RPMI7951 (cell line): ENCODE measurements around the gene TIMM50. TPM values are rescaled to one million over a fixed set of nuclear protein-coding genes. Genes with fewer than 3 reads are reported as not detected.
"Not testable (repeated sequence)": the region's sequence is repeated elsewhere in the genome, so short reads cannot be mapped to it uniquely, and the experiment has no call there.

Experiments
- DNase-seq: peaks from one replicate; pipeline ENCODE4 v3.0.0-alpha.2; 2012; ENCODE audit warnings: low read depth
- total RNA-seq: library from RNA; depleted of rRNA; stranded (reverse); fragments of >200 nt; shearing (Covaris generic); gene quantifications from 2 replicates; pipeline ENCODE4 v1.2.3, GENCODE V29; 2014

The TIMM50 gene
- total RNA-seq, 1 experiment from 2014 or later: 88.2 TPM

DNA sequence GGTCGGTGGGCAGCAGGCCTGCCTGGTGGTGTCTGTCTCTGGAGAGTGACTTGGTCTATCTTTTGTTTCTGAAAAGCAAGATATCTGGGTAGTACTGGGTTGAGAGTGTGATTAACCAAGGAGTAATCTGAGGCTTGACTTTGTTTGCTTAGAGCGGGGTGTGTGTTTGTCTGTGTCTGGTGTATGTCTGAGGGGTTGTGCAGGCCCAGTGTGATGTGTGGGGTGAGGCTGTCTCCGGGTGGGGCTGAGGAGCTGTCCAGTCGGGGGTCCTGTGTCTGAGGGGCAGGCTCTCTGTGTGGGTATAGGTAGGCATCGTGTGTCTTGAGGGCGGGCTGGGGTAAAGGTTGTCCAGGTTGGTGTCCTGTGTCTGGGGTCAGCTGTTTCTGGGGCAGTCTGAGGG lies 11.1 kb upstream of the TIMM50 start:
- no peak for DNase-seq

DNA sequence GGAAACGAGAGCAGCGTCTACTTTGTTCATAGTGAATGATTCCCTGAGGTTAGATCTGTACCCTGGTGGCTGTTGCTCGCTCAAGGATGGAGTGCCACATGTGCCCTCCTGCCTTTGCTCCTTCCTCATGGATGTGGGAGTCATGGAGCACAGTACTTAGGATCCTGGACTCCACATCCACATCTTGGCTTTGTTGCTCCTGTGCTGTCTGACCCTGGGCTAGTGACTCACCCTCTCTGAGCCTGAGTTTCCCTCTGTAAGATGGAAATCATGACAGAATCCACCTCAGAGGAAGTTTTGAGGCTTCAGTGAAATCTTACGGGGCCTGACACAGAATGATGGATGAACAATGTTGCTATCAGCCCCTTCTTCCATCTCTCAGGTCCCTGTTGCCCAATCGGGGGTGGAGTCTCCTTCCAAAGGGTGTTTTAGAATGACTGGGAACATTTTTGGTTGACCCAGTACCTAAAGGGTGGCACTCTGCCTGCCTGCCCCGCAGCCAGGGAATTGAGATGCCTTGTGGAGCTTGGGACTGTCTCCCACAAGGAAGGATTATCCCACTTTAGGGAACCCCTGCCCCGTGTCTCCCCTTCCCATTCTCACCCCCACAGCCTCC lies 9.8 kb upstream of the TIMM50 start:
- DNase-seq: no peak

DNA sequence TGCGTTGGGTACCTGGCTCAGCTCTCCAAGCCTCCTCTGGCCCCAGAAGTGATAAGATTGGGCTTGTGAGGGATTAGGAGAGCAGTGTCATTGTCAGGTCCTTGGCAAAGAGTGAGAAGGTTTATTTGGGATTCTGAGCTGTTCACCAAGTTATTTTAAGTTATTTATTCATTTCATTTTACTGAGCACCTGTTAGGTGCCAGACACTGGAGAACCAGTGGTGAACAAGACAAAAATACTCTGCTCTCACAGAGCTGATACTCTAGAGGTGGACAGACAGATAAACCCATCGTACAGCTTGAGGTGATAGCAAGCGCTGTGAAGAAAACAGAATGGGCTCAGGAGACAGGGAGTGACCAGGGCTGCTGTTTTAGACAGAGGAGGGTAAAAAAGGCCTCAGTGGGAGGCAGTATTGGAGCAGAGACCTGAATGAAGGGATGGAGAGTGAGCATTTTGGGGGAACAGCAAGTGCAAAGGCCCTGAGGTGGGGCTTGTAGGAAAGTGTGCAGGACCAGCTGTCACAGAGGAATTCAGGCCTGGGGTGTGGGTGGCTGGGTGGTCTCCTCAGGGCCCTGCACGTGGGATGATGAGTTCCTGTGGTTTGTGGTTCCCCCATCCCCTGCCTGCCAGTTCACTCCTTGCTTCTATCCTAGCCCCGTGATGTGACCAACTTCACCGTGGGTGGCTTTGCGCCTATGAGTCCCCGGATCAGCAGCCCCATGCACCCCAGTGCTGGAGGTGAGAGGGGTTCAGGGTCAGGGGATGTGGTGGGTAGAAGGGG lies 8.7 kb upstream of the TIMM50 start:
- no peak for DNase-seq

DNA sequence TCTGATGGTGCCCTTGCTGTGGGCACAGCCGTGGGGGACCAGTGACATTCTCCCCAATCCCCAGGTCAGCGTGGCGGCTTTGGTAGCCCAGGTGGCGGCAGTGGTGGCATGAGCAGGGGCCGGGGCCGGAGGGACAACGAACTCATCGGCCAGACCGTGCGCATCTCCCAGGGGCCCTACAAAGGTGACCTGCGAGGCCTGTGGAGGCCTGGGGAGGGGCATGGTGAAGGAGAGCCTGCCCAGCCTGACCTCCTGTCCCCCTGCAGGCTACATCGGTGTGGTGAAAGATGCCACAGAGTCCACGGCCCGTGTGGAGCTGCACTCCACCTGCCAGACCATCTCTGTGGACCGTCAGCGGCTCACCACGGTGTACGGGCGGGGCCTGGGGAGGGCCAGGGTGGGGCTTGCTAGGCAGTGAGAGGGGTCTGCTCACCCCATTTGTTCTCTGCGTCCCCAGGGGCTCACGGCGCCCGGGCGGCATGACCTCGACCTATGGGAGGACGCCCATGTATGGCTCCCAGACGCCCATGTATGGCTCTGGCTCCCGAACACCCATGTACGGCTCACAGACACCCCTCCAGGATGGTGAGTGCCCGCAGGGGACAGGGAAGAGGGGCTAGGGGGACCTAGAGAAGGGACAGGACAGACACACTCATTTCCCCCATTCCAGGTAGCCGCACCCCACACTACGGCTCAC lies 7.7 kb upstream of the TIMM50 start:
- DNase-seq: no peak

DNA sequence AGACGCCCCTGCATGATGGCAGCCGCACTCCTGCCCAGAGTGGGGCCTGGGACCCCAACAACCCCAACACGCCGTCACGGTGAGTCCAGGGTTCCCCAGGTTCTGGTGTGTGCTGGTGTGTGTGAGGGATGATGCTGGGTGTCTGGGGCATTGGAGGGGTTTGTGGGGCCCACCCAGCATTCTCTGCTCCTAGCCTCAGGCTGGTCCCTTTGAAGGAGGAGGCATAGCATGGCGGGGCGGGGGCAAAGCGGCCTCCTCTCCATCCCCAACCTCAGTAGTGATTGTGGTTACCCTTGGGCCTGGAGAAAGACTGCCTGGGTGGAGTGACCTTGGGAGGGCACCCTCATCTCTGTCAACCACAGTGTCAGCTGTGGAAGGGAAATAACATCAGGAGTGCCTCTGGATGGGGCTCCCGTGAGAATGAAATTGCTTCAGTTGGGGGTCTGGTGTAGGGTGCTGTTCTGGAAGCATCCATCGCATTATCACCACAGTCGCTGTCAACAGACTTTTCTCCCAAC lies 7.1 kb upstream of the TIMM50 start:
- DNase-seq: no peak

DNA sequence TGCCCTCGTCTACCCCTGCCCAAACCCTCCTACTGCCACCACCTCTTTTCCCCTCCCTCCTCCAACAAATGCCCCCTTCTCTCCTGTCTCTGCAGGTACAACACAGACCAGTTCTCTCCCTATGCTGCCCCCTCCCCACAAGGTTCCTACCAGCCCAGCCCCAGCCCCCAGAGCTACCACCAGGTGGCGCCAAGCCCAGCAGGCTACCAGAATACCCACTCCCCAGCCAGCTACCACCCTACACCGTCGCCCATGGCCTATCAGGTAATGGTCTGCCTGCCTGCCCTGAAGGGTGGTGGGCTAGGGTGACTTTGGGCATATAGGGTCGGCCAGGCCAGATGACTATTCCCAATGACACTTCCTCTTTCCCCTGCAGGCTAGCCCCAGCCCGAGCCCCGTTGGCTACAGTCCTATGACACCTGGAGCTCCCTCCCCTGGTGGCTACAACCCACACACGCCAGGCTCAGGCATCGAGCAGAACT lies 6.5 kb upstream of the TIMM50 start:
- DNase-seq: peak; percentile 28

DNA sequence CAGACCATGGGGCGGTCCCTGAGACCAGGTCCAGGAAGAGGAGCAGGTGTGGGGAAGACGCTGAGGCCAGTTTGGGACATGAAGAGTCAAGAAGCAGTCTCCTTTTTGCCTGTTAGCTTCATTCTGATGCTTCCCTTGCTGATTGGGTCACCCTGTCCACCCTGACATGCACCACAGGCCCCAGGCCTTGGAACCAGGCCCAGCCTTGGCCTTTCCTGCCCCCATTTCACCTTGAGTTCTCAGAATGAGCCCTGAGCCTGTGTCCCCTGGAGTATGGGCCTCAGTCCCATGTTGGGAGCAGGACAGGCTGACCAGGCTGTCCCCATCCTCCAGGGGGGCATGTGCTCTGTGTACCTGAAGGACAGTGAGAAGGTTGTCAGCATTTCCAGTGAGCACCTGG lies 4.9 kb upstream of the TIMM50 start:
- no peak for DNase-seq

DNA sequence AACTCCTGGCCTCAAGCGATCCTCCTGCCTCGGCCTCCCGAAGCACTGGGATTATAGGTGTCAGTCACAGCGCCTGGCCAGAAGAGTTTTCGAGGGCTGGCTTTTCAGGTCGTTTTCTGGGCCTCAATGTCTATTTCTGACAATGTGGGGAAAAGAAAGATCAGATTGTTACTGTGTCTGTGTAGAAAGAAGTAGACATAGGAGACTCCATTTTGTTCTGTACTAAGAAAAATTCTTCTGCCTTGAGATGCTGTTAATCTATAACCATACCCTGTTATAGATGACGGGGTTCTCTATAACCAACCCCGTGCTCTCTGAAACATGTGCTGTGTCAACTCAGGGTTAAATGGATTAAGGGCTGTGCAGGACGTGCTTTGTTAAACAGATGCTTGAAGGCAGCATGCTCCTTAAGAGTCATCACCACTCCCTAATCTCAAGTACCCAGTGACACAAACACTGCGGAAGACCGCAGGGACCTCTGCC lies 1.3 kb upstream of the TIMM50 start:
- not testable (repeated sequence) for DNase-seq

DNA sequence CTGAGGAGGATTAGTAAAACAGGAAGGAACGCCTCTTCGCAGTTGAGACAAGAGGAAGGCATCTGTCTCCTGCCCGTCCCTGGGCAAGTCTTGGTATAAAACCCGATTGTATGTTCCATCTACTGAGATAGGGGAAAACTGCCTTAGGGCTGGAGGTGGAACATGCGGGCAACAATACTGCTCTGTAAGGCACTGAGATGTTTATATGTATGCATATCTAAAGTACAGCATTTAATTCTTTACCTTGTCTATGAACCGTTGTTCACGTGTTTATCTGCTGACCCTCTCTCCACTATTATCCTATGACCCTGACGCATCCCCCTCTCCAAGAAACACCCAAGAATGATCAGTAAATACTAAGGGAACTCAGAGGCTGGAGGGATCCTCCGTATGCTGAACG lies 722 bp upstream of the TIMM50 start:
- no peak for DNase-seq

DNA sequence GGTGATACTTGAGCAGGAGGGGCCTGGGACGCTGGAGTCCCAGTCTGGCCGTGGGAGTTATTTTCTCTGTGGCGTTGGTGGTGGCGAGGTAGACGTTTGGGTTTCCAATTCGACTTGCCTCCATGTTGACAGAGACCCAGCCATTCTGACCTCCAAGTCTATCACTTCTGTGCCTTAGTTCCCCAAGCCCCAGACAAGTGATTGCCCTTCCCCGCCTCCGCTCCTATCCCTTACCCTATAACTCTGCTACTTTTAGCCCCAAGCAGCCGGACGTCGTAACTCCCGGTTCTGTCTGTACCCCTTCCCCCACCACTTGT lies 549 bp downstream of the TIMM50 start:
- DNase-seq: no peak

DNA sequence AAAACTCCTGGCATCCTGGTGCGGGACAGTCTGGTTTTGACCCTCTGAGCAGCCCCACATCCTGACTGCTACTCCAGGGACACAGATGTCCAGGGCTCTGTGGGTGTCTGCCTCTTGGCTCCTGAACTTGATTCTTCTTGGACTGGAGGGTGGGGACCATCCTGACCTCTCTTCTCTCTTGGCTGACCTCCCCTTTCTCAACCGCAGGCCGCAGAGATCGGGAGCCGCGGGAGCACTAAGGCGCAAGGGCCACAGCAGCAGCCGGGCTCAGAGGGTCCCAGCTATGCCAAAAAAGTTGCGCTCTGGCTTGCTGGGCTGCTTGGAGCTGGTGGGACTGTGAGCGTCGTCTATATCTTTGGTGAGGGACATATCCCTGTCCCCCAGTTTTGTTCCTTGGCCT lies 1.0 kb downstream of the TIMM50 start:
- DNase-seq: no peak

DNA sequence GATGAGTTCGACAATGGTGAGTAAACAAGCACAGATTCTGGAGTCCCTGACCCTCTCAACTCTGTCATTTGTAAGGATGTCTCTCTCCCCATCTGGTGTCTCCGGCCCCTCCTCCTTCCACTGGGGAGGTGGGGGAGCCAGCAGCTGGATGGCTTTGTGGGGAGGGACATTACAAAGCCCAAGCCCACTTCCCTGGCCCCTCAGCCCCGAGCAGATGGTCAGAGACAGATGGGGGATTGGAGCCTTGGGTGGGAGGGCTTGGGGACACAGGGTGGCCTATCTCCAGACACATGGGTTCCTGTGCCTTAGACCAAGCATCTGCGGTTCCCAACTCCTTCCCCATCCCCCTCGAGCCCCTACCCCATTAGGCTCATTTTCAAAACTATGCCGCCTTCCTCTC lies 2.5 kb downstream of the TIMM50 start:
- DNase-seq: no peak

DNA sequence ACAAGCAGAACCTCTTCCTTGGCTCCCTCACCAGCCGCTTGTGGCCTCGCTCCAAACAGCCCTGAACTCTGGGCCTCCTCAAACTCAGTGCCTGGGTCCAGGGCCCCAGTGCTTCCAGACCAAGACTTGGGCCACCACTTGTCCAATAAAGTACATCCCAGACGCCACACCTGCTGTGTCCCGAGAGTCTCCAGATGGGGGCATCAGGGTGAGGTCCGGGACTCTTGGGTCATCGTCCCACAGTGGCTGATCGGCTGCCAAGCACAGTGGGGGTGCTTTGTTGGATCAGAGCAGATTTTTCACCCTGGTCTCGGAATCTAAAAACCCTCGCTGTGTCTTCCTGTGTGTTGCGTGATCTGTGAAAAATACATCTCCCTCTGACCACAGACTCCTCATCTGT lies 9.1 kb downstream of the TIMM50 start:
- no peak for DNase-seq

DNA sequence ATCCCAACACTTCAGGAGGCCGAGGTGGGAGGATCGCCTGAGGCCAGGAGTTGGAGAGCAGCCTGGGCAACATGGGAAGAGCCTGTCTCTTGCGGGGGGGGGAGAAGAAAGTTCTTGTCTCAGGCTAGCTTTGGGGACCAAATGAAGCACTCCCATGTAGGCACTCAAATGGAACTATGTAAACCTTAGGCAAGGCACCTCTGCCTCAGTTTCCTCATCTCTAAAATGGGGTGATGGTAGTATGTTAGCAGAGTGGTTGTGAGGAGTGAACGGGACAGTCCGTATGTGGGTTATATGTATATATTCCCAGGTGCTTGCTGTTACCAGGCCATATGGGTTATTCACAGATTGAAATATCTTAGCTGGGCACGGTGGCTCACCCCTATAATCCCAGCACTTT lies 11.6 kb downstream of the TIMM50 start:
- no peak for DNase-seq

DNA sequence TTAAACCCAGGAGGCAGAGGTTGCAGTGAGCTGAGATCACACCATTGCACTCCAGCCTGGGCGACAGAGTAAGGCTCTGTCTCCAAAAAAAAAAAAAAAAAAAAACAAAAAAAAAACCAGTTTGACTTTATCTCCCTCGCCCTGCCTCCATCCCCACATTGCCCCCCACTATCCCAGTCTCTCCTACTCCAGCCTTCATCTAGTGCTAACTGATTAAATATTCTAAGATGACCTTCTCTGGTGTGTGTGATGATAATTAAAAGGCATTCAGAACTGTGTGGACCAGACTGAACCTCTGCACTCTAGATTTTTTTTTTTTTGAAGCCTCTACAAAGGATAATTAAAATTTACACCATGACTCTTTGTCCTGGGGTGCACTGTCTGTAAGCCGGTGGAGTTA lies 12.2 kb downstream of the TIMM50 start:
- DNase-seq: no peak

DNA sequence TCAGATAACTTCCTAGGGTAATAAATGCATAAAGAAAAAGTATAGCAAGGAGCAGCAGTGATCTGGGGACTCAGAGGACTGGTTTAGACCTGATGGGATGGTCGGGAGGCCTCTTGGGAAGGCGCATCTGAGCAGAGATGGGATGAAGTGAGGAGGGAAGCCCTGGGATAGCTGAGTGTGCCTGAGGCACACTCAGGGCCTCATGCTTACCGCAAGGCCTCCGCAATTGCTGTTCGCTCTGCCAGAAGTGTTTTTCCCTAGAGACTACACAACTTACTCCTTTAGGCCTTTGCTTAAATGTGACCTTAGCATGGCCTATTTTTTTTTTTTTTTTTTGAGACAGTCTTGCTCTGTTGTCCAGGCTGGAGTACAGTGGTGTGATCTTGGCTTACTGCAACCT lies 14.0 kb downstream of the TIMM50 start:
- DNase-seq: no peak

DNA sequence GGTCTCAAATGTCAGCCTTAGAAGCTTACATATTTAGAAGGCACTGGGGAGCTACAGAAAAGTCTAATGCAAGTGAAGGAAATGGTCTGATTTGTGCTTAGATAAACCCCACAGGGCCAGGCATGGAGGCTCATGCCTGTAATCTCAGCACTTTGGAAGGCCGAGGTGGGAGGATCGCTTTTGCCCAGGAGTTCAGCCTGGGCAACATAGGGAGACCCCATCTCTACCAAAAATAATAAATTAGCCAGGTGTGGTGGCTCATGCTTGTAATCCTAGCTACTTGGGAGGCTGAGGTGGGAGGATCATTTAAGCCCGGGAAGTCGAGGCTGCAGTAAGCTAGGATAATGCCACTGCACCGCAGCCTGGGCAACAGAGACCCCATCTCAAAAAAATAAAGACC lies 15.4 kb downstream of the TIMM50 start:
- DNase-seq: no peak

DNA sequence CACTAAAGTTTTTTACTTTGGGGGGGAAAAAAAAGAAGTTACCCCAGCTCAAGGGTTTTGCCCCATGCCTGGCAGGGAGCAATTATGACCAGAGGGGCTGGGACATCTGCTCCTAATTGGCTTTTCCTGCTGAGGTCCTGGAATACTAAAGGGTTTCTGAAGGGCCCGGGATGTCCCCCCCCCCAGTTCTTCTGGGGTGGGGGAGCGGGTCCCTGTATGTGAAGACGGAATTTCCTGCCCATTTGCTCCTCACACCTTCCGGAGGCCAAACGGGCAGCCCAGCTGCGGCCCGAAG lies 17.0 kb downstream of the TIMM50 start:
- DNase-seq: no peak

DNA sequence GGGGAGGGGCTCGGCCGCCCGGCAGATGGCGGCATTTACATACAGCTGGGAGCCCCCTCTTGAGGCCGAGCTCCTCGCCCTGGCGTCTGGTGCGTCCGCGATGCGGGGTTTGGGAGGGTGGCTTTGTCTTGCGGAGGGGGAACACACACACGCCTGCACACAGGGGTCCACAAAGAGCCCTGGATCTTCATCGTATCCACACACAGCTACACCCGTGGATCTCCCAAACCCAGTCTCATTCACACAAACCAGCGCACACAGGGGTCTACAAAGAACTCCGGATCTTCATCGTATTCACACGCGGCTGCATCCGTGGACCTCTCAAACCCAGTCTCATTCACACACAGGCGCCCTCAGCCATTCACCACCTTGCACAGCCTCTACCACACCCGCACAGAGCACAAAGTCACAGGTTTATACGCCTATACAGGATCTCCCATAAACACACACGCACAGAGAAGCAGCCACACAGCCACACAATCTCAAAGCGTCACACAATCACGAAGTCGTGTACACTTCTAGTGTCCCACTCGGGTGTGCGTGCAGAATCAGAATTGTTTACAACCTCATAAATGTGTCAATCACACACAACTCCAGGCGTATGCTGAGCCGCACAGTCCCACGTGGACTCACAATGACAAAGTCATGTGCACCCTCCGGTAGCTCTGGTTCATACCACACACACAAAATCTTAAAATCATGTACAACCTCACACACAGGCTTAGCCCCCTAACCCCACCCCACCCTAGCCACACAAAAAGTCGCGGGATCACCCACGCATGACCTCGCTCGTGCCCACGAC lies 17.6 kb downstream of the TIMM50 start:
- DNase-seq: peak; percentile 37

DNA sequence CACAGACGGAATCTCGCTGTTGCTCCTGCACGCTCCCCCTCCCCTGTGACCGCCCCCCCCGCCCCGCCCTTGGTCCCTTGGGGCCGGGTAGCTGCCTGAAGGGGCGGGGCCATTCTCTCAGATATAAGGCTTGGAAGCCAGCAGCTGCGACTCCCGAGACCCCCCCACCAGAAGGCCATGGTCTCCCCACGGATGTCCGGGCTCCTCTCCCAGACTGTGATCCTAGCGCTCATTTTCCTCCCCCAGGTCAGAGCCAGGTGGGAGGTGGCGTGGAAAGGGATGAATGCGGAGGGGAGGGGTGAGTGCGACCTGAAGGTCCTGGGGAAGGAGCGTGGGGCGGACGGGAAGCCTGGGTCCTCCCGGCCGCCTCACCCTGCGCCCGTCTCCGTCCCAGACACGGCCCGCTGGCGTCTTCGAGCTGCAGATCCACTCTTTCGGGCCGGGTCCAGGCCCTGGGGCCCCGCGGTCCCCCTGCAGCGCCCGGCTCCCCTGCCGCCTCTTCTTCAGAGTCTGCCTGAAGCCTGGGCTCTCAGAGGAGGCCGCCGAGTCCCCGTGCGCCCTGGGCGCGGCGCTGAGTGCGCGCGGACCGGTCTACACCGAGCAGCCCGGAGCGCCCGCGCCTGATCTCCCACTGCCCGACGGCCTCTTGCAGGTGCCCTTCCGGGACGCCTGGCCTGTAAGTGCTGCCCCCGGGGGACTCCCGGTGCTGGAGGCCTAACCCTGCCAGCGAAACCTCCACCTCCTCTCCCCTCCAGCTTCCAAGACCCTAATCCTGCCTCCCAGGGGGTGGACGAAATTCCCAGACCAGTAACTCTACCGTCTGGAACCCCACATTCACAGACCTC lies 18.4 kb downstream of the TIMM50 start, which contains the start of gene DLL3:
DLL3 (plus strand) TSS at position 150 of the 845 bp plus-strand sequence; CDS start at position 178, 28 bp downstream.
- DNase-seq: no peak

DNA sequence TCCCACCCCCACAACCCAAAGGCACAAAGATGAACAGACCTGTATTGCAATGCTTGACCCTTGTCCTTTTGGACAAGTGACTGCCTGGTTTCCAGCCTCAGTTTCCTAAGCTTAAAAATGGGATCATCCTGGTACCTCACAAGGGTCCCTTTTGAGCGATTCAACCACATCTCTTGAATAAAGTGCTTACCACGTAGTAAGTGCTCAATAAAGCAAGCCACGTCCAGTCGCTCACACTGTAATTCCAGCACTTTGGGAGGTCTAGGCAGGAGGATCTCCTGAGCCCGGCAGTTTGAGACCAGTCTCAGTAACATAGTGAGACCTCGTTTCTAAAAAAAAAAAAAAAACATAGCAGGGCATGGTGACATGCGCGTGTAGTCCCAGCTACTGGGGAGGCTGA lies 19.3 kb downstream of the TIMM50 start:
- DNase-seq: no peak
